Measurements from ENCODE around the gene SLC44A4. TPM values are rescaled to one million over a fixed set of nuclear protein-coding genes. Genes with fewer than 3 reads are reported as not detected.
"Not testable (repeated sequence)": the region's sequence is repeated elsewhere in the genome, so short reads cannot be mapped to it uniquely, and the experiment has no call there.

SLC44A4 gene
- total RNA-seq, 1 donor from 2014 or later = not detected

GRCh38 chr6:31864123-31864562 is 14.7 kb downstream of the SLC44A4 start:
- ATAC-seq; DNase-seq; intact Hi-C loops (cut with micrococcal nuclease): not testable (repeated sequence)

GRCh38 chr6:31862344-31863235 is 16.2 kb downstream of the SLC44A4 start, which contains the start of gene NEU1:
NEU1 (minus strand) TSS chr6:31862821; CDS start chr6:31862776, 45 bp downstream.
- DNase-seq (peak; percentile 100), ATAC-seq (peak; percentile 98)
- intact Hi-C loops (cut with micrococcal nuclease) = no loop called here

GRCh38 chr6:31861919-31862343 is 16.9 kb downstream of the SLC44A4 start:
- intact Hi-C loops (cut with micrococcal nuclease) = no loop called here
- DNase-seq = no peak
- no peak for ATAC-seq

- intact Hi-C loops (cut with micrococcal nuclease) = no loop called here
- ATAC-seq (no peak), DNase-seq (no peak)
Observed at GRCh38 chr6:31861150-31861549, 17.6 kb downstream of the SLC44A4 start.

GRCh38 chr6:31860349-31860748 is 18.4 kb downstream of the SLC44A4 start:
- ATAC-seq (no peak), DNase-seq (no peak)
- intact Hi-C loops (cut with micrococcal nuclease) = no loop called here

GRCh38 chr6:31859923-31860322 is 18.9 kb downstream of the SLC44A4 start:
- intact Hi-C loops (cut with micrococcal nuclease) = no loop called here
- DNase-seq (no peak), ATAC-seq (no peak)

GRCh38 chr6:31858707-31859106 is 20.1 kb downstream of the SLC44A4 start:
- intact Hi-C loops (cut with micrococcal nuclease) = no loop called here
- no peak for ATAC-seq
- no peak for DNase-seq

GRCh38 chr6:31857774-31858173 is 21.0 kb downstream of the SLC44A4 start:
- intact Hi-C loops (cut with micrococcal nuclease); ATAC-seq; DNase-seq: not testable (repeated sequence)

- ATAC-seq; intact Hi-C loops (cut with micrococcal nuclease); DNase-seq: not testable (repeated sequence)
Observed at GRCh38 chr6:31851980-31852718, 26.6 kb downstream of the SLC44A4 start.

- no peak for ATAC-seq
- intact Hi-C loops (cut with micrococcal nuclease) = no loop called here
- DNase-seq = no peak
Observed at GRCh38 chr6:31851485-31851832, 27.3 kb downstream of the SLC44A4 start.

- intact Hi-C loops (cut with micrococcal nuclease) = no loop called here
- no peak for ATAC-seq
- no peak for DNase-seq
Observed at GRCh38 chr6:31850765-31851484, 27.9 kb downstream of the SLC44A4 start.

GRCh38 chr6:31847276-31847978 is 31.4 kb downstream of the SLC44A4 start:
- DNase-seq (no peak), ATAC-seq (no peak)
- intact Hi-C loops (cut with micrococcal nuclease) = no loop called here

GRCh38 chr6:31844507-31844906 is 34.3 kb downstream of the SLC44A4 start:
- intact Hi-C loops (cut with micrococcal nuclease) = no loop called here
- DNase-seq = no peak
- ATAC-seq = no peak

GRCh38 chr6:31842053-31842452 is 36.7 kb downstream of the SLC44A4 start:
- ATAC-seq (no peak), DNase-seq (no peak)
- intact Hi-C loops (cut with micrococcal nuclease) = no loop called here

GRCh38 chr6:31839779-31840126 is 39.0 kb downstream of the SLC44A4 start:
- DNase-seq; ATAC-seq; intact Hi-C loops (cut with micrococcal nuclease): not testable (repeated sequence)

- ATAC-seq (no peak), DNase-seq (no peak)
- intact Hi-C loops (cut with micrococcal nuclease) = no loop called here
Observed at GRCh38 chr6:31838968-31839367, 39.8 kb downstream of the SLC44A4 start.

GRCh38 chr6:31838114-31838553 is 40.7 kb downstream of the SLC44A4 start:
- intact Hi-C loops (cut with micrococcal nuclease); DNase-seq; ATAC-seq: not testable (repeated sequence)

- intact Hi-C loops (cut with micrococcal nuclease) = no loop called here
- ATAC-seq (no peak), DNase-seq (no peak)
Observed at GRCh38 chr6:31837369-31838113, 41.3 kb downstream of the SLC44A4 start.
